K562 (cell line): ENCODE data around the gene ZNF516. TPM values are rescaled to one million over a fixed set of nuclear protein-coding genes. Genes with fewer than 3 reads are reported as not detected.

ENCODE experiments used
- CBX5 ChIP-seq: IDR thresholded peaks from 2 replicates; pipeline ENCODE4 v1.6.1; 2014; ENCODE audit warnings: low read depth, borderline replicate concordance
- GABPA ChIP-seq: fragments of 200-800 bp; sonication (Bioruptor generic); conservative IDR thresholded peaks from 2 replicates; pipeline ENCODE4 v1.6.1; 2016; ENCODE audit warnings: low read depth, missing genetic modification characterization, missing compliant biosample characterization
- JUND ChIP-seq, 2 experiments: IDR thresholded peaks; 2 replicates in 1 of 2; 3 replicates in 1 of 2; pipeline ENCODE4 v1.6.1; 2011; ENCODE audit warnings: borderline replicate concordance in 2 of 2, low read depth in 2 of 2, low read length in 2 of 2, improper control_type of control experiment in 1 of 2, missing biosample characterization in 1 of 2, missing genetic modification characterization in 1 of 2, missing genetic modification reagents in 1 of 2
- RBM39 ChIP-seq: fragments of 200-400 bp; formaldehyde crosslinking; optimal IDR thresholded peaks from 2 replicates; pipeline ENCODE3; 2018; ENCODE audit warnings: low read depth, low read length
- ZNF174 ChIP-seq: fragments of 250-450 bp; sonication (Bioruptor Pico); IDR thresholded peaks from 2 replicates; pipeline ENCODE4 v1.4.0; 2020; ENCODE audit warnings: mild to moderate bottlenecking
- polyA plus RNA-seq, 8 experiments: library from polyadenylated mRNA; depleted of rRNA in 4 of 8; stranded (reverse) in 5 of 8; unstranded in 3 of 8; fragments of >200 nt; fragmentation: Nextera tagmentation in 2 of 8; fragmentation: Illumina TruSeq in 1 of 8; extraction: Ambion mirVana in 2 of 8; extraction: Trizol in 1 of 8; gene quantifications; 2 replicates each; pipeline versions ENCODE4 v1.2.1 to v1.2.3, GENCODE V29; 2011 to 2014; ENCODE audit warnings: inconsistent platforms in 1 of 8, missing spikeins in 1 of 8
- total RNA-seq, 7 experiments: library from RNA; depleted of rRNA in 6 of 7; stranded (reverse); fragments of >200 nt in 6 of 7; fragmentation: Illumina TruSeq in 2 of 7; extraction: Trizol in 2 of 7; gene quantifications; 2 replicates each; pipeline versions ENCODE4 v1.2.1 to v1.2.3, GENCODE V29; 2011 to 2021; ENCODE audit warnings: low replicate concordance in 1 of 7
- TF ChIP-seq, protein P1 (sequence below): IDR thresholded peaks from 2 replicates; pipeline ENCODE4 v1.6.1; 2016; ENCODE audit warnings: missing genetic modification characterization, missing compliant biosample characterization
- TF ChIP-seq, protein P2 (sequence below): fragments of 450-650 bp; conservative IDR thresholded peaks from 2 replicates; pipeline ENCODE4 v1.6.1; 2016; ENCODE audit warnings: missing genetic modification characterization, low read depth, mild to moderate bottlenecking, missing compliant biosample characterization, moderate library complexity
- TF ChIP-seq, protein P3 (sequence below): fragments of 250-450 bp; sonication (Bioruptor Pico); IDR thresholded peaks from 2 replicates; pipeline ENCODE4 v1.5.0; 2021

ZNF516 gene
- total and polyA plus RNA-seq, 9 of the 15 experiments (the other 6 are each of a cell fraction or from before 2014, with no cell fraction given): 0.04 to 0.20 (median 0.08) TPM; not detected in 3

DNA sequence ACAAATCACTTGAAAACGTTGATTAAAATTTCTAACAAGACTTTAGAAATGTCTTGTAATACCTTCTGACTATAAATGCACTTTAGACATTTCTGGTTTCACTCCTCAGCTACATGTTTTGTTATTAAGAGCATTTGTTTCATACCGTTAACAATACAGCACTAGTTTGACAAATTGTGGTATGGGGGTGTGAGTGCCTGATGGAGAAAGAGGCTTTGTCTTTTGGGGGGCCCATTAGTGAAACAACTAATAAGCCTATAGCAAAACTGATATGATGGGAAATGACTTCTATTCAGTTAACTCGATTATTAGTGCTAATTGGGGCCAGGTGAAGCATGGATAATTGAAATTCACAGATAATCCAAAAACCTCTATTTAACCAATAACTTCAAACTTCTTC is 30.9 kb upstream of the ZNF516 start (continued):
- TF ChIP-seq JUND (IDR thresholded peaks at IDR 0.05; ENCODE audit: borderline replicate concordance, low read depth, low read length) (no peak), JUND (tag; IDR thresholded peaks at IDR 0.05; ENCODE audit: borderline replicate concordance, low read depth, low read length) (no peak), CBX5 (no peak), RBM39 (no peak), GABPA (no peak), ZNF174 (CRISPR knock-in tag) (no peak)
- TF ChIP-seq, protein P1, sequence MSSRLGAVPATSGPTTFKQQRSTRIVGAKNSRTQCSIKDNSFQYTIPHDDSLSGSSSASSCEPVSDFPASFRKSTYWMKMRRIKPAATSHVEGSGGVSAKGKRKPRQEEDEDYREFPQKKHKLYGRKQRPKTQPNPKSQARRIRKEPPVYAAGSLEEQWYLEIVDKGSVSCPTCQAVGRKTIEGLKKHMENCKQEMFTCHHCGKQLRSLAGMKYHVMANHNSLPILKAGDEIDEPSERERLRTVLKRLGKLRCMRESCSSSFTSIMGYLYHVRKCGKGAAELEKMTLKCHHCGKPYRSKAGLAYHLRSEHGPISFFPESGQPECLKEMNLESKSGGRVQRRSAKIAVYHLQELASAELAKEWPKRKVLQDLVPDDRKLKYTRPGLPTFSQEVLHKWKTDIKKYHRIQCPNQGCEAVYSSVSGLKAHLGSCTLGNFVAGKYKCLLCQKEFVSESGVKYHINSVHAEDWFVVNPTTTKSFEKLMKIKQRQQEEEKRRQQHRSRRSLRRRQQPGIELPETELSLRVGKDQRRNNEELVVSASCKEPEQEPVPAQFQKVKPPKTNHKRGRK (tag): no peak
- TF ChIP-seq, protein P2, sequence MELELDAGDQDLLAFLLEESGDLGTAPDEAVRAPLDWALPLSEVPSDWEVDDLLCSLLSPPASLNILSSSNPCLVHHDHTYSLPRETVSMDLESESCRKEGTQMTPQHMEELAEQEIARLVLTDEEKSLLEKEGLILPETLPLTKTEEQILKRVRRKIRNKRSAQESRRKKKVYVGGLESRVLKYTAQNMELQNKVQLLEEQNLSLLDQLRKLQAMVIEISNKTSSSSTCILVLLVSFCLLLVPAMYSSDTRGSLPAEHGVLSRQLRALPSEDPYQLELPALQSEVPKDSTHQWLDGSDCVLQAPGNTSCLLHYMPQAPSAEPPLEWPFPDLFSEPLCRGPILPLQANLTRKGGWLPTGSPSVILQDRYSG (tag): no peak
- TF ChIP-seq, protein P3, sequence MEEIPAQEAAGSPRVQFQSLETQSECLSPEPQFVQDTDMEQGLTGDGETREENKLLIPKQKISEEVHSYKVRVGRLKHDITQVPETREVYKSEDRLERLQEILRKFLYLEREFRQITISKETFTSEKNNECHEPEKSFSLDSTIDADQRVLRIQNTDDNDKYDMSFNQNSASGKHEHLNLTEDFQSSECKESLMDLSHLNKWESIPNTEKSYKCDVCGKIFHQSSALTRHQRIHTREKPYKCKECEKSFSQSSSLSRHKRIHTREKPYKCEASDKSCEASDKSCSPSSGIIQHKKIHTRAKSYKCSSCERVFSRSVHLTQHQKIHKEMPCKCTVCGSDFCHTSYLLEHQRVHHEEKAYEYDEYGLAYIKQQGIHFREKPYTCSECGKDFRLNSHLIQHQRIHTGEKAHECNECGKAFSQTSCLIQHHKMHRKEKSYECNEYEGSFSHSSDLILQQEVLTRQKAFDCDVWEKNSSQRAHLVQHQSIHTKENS (CRISPR knock-in tag): no peak
